Measurements from ENCODE around the gene PLCB3.

DNA sequence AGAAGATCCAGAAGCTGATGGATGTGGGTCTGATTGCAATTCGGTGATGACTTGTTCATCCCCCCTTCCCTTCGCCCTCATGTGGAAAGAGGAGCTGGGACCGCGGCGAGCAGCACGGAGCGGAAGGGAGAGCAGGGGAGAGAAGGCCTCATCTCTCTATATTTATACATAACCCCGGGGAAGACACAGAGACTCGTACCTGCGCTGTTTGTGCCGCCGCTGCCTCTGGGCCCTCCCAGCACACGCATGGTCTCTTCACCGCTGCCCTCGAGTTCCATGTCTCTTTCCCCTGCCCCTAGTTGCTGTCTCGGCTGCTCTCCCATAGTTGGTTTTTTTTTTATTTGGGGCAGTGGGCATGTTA, 47.3 kb upstream of the PLCB3 start:
- no peak for TF ChIP-seq CTCF (IDR thresholded peaks at IDR 0.05; ENCODE audit: insufficient read depth, low read length, poor library complexity, severe bottlenecking)
- TF ChIP-seq EZH2phosphoT487 (conservative IDR thresholded peaks at IDR 0.05; ENCODE audit: low read length), result no peak
